Spinal cord (tissue), 10 donors: ENCODE data around the gene ZNF473. TPM values are rescaled to one million over a fixed set of nuclear protein-coding genes. Genes with fewer than 3 reads are reported as not detected.
"Not testable (repeated sequence)": the region's sequence is repeated elsewhere in the genome, so short reads cannot be mapped to it uniquely, and the experiment has no call there.

Experiments
- DNase-seq, 6 donors: peaks; one replicate each; pipeline versions ENCODE4 v3.0.0 to v3.0.0-alpha.2; 2013 to 2015; ENCODE audit warnings: low spot score in 6 of 6, low read depth in 4 of 6
- H3K27ac ChIP-seq: one replicate; pipeline ENCODE4 v1.5.1; 2013; ENCODE audit warnings: low read depth, low read length, control low read depth
- H3K27me3 ChIP-seq: one replicate; pipeline ENCODE4 v1.6.1; 2013; ENCODE audit warnings: low read length; ENCODE audit not compliant: control insufficient read depth, insufficient read depth
- H3K36me3 ChIP-seq: one replicate; pipeline ENCODE4 v1.6.1; 2013; ENCODE audit warnings: low read length; ENCODE audit not compliant: control insufficient read depth, insufficient read depth
- H3K4me1 ChIP-seq: one replicate; pipeline ENCODE4 v1.6.1; 2013; ENCODE audit warnings: low read length; ENCODE audit not compliant: control insufficient read depth, insufficient read depth
- H3K4me3 ChIP-seq: one replicate; pipeline ENCODE4 v1.5.1; 2013; ENCODE audit warnings: low read depth, low read length, control low read depth
- H3K9me3 ChIP-seq: one replicate; pipeline ENCODE4 v1.6.1; 2013; ENCODE audit warnings: low read length; ENCODE audit not compliant: control insufficient read depth, insufficient read depth
- WGBS: methylation state at CpG from one replicate; pipeline ENCODE4 v1.1.5; 2013; ENCODE audit warnings: missing lambda C conversion rate; ENCODE audit not compliant: insufficient coverage; 5-methylcytosine and 5-hydroxymethylcytosine counted together
- polyA plus RNA-seq, 2 donors: library from polyadenylated mRNA; unstranded; fragments of 120-200 nt; gene quantifications; one replicate each; pipeline ENCODE4 v1.2.1, GENCODE V29; 2013; ENCODE audit not compliant: insufficient read length in 2 of 2
- total RNA-seq, 2 donors: library from RNA; depleted of rRNA in 1 of 2; stranded (reverse); fragments of 120-200 nt in 1 of 2; fragments of >200 nt in 1 of 2; gene quantifications; one replicate each; pipeline versions ENCODE4 v1.2.3 to v1.2.4, GENCODE V29; 2013 to 2014
- donor health status: healthy.

Gene ZNF473
- total and polyA plus RNA-seq, 4 donors = 10.0 to 14.8 (median 14.0) TPM

- Histone ChIP-seq H3K4me1 (no peaks in the 10 kb centered on the region), H3K27ac (no peak overlapping the region), H3K27me3 (no peaks in the 10 kb centered on the region), H3K4me3 (no peak overlapping the region), H3K36me3 (no peaks in the 10 kb centered on the region), H3K9me3 (peaks cover 9% of the 10 kb centered on the region)
- 67% methylated on average over 1 of the region's 6 CpGs for WGBS
- no peak for DNase-seq
Measured at GRCh38 chr19:50059045-50059444, 33.2 kb downstream of the ZNF473 start.

- Histone ChIP-seq H3K4me3 (no peak overlapping the region), H3K4me1 (no peaks in the 10 kb centered on the region), H3K27ac (no peak overlapping the region), H3K9me3 (peaks cover 9% of the 10 kb centered on the region), H3K36me3 (no peaks in the 10 kb centered on the region), H3K27me3 (no peaks in the 10 kb centered on the region)
- DNase-seq = no peak
- 79% methylated on average over 15 of the region's 15 CpGs for WGBS
Measured at GRCh38 chr19:50060107-50060506, 34.3 kb downstream of the ZNF473 start.

- WGBS = 75% methylated on average over 5 of the region's 5 CpGs
- Histone ChIP-seq H3K4me3 (no peak overlapping the region), H3K27ac (no peak overlapping the region), H3K4me1 (no peaks in the 10 kb centered on the region), H3K9me3 (peaks cover 9% of the 10 kb centered on the region), H3K36me3 (no peaks in the 10 kb centered on the region), H3K27me3 (no peaks in the 10 kb centered on the region)
- no peak for DNase-seq
Measured at GRCh38 chr19:50061650-50062049, 35.8 kb downstream of the ZNF473 start.

- H3K27ac ChIP-seq = no peak overlapping the region
- no peaks in the 10 kb centered on the region for H3K4me1 ChIP-seq
- no peaks in the 10 kb centered on the region for H3K9me3 ChIP-seq
- 91% methylated on average over 5 of the region's 10 CpGs for WGBS
- H3K27me3 ChIP-seq = no peaks in the 10 kb centered on the region
- H3K4me3 ChIP-seq = no peak overlapping the region
- no peaks in the 10 kb centered on the region for H3K36me3 ChIP-seq
- DNase-seq = no peak
Measured at GRCh38 chr19:50065938-50066337, 40.1 kb downstream of the ZNF473 start.

DNA sequence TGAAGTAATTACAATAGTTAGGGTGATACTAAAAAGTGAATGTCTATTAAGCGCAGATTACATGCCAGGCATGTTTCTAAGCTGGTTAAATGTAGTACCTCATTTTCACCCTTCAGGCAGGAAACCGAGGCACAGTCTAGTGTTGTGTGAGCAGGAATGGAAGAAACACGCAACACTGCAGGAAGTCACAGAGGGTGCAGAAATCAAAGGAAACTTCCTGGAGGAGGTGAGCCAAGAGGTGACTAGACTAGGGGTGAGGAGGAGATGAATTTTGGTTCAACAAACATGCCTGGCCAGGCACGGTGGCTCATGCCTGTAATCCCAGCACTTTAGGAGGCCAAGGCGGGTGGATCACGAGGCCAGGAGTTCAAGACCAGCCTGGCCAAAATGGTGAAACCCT, 41.8 kb downstream of the ZNF473 start:
- no peaks in the 10 kb centered on the region for H3K4me1 ChIP-seq
- no peaks in the 10 kb centered on the region for H3K36me3 ChIP-seq
- H3K4me3 ChIP-seq = no peak overlapping the region
- DNase-seq = no peak
- H3K9me3 ChIP-seq = no peaks in the 10 kb centered on the region
- 88% methylated on average over 4 of the region's 6 CpGs for WGBS
- no peaks in the 10 kb centered on the region for H3K27me3 ChIP-seq
- H3K27ac ChIP-seq = no peak overlapping the region

- H3K27me3 ChIP-seq, H3K27ac ChIP-seq, H3K9me3 ChIP-seq, H3K4me1 ChIP-seq, H3K4me3 ChIP-seq, H3K36me3 ChIP-seq, DNase-seq: not testable (repeated sequence)
- WGBS = 94% methylated on average over 3 of the region's 5 CpGs
Measured at GRCh38 chr19:50068382-50068781, 42.6 kb downstream of the ZNF473 start.

DNA sequence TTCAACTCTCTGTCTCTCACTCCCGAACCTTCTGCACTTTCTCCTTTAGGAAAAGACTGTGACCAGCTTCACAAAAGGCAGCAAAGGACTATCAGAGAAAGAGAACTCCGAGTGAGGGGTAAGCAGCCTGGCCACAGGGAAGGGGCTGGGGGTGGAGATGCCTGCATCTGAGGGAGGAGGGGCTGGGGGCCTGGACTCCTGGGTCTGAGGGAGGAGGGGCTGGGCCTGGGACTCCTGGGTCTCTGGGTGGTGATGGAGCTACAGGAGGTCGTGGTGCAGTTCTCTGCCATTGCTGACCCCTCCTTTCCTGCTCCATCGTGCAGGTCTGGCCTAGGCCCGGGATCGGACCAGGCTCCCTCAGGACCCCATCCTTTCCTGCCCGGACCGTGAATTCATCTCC, 49.3 kb downstream of the ZNF473 start:
- no CpG with 5 or more reads among the region's 8 CpGs for WGBS
- H3K27me3 ChIP-seq, DNase-seq, H3K4me1 ChIP-seq, H3K4me3 ChIP-seq, H3K9me3 ChIP-seq, H3K36me3 ChIP-seq, H3K27ac ChIP-seq: not testable (repeated sequence)

- 91% methylated on average over 7 of the region's 14 CpGs for WGBS
- DNase-seq = not testable (repeated sequence)
Measured at GRCh38 chr19:50075644-50076372, 50.0 kb downstream of the ZNF473 start.

DNA sequence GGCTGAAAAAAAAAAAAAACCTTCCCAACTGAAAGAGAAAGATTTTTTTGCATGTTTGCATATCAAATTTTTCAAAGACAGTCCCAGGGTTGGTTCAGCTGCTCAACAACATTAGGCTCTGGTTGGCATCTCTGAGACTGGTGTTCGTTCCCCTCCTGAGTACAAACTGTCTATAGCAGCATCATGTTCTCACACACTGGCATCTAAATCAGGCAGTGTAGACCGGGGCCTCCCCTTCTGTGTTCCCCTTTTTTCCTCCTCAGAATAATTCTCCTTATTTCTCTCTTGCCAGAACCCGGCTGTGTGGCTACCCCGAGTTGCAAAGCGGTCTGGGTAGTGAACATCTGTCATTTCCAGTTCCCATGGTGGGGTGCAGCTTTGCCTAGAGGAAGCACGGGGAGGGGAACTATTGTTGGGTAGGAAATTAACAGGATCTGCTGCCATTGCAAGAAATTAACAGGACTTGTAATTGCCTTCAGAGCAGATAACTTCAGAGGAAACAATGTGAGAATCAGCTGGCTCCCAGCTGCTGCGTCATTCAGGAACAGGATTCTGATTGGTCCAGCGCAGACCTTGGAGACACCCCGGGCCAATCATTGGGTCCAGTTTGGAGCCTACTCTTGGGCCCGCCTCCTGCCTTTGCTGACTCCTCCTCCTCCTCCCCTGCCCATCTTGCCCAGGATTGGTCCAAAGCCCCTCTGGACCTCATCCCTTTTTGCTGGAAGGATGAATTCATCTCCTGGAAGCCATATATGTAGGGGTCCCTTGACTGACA, 51.0 kb downstream of the ZNF473 start:
- 78% methylated on average over 3 of the region's 10 CpGs for WGBS
- H3K4me1 ChIP-seq, H3K36me3 ChIP-seq, H3K27ac ChIP-seq, H3K4me3 ChIP-seq, H3K9me3 ChIP-seq, H3K27me3 ChIP-seq: not testable (repeated sequence)
- peak in 1 of 6 donors; percentile 63 for DNase-seq

More at GRCh38 chr19:50075644-50076372, 50.0 kb downstream of the ZNF473 start:
- H3K4me1 ChIP-seq, H3K27me3 ChIP-seq, H3K9me3 ChIP-seq, H3K36me3 ChIP-seq, H3K27ac ChIP-seq, H3K4me3 ChIP-seq: not testable (repeated sequence)

- WGBS = 97% methylated on average over 4 of the region's 5 CpGs
- DNase-seq, H3K27me3 ChIP-seq, H3K36me3 ChIP-seq, H3K27ac ChIP-seq, H3K4me3 ChIP-seq, H3K9me3 ChIP-seq, H3K4me1 ChIP-seq: not testable (repeated sequence)
Measured at GRCh38 chr19:50079014-50079413, 53.2 kb downstream of the ZNF473 start.
